ENCODE results near the gene RCL1.

RCL1 gene

GRCh38 chr9:4844056-4844838 is 51.5 kb downstream of the RCL1 start:
- no peak for DNase-seq

DNA sequence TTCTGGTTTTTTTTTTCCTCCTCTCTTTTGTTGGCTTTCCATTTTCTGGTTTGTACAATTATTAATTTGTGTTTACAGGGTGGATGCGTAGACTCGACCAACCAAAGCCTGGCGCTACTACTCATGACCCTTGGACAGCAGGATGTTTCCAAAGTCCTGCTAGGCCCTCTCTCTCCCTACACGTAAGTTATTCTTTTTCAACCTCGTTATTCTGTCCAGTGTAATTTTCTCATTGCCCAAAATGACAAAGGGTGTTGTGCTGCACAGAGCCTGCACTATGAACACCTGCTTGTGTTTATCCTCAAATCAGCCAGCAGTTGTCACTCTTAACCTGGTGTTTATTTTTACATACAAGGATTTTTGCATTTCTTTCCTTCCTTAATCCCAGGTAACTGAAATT is 56.6 kb downstream of the RCL1 start:
- no peak for DNase-seq

GRCh38 chr9:4850603-4851310 is 58.0 kb downstream of the RCL1 start:
- DNase-seq, result no peak

GRCh38 chr9:4852419-4852818 is 59.7 kb downstream of the RCL1 start:
- no peak for DNase-seq

DNA sequence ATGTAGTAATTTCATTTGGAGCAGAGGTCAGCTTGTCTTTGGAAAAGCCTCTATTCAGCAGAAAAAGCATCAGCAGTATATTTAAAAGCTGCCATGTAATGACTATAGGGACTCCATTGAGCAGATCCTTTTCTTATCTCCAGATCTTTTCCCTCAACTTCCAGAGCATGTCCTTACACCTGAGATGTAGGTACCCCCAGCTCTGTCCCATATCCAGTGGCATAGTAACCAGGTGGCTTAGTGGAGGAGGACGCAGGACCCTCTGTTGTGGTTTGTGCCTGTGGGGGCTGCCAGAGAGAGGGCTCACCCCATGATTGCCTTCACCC is 61.5 kb downstream of the RCL1 start:
- no peak for DNase-seq

- no peak for DNase-seq
Measured at GRCh38 chr9:4855841-4856240, 63.1 kb downstream of the RCL1 start.

GRCh38 chr9:4857163-4857810 is 64.5 kb downstream of the RCL1 start:
- DNase-seq, result no peak

- no peak for DNase-seq
Measured at GRCh38 chr9:4859035-4859434, 66.3 kb downstream of the RCL1 start.

DNA sequence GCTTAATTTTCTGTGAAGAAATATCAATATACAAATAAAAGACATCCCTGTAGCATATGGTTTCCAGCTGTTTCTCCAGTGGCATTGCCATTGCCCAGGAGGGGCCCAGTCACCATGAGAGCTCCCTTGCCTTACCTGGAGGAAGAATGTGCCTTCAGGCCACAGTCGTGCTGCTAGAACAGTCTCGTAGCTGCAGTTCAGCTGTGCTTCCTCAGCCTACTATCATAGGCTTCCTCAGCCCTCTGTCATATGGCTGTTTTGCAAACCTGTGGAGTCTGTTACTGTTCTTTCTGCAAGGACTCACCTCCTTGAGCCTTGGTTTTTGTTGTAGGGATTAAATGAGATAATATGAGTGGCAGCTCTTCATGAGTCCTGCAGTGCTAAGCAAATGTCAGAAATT is 67.6 kb downstream of the RCL1 start:
- no peak for DNase-seq

GRCh38 chr9:4861145-4861544 is 68.4 kb downstream of the RCL1 start:
- DNase-seq, result no peak

- no peak for DNase-seq
Measured at GRCh38 chr9:4861736-4862451, 69.2 kb downstream of the RCL1 start.

GRCh38 chr9:4862506-4863250 is 69.9 kb downstream of the RCL1 start:
- DNase-seq, result no peak

DNA sequence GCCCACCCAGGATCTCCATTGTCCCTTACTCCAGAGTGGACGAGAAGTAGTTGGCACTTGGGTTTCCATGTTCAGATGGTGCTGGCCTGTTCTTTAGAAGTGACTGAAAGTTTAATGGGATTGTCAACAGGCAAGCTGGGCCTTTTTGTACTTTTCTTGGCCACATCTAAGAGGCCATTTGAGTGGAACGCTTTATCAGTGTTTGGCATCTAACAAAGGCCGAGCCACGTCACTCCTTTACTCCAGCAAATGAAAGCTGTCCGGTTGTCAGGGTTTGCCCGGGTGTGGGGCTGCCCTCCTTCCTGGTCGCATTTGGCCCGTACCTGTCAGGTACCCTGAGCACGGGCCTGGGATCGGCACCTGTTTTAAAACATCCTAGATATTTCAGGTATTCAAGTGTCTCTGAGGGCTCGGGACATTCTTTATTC is 71.5 kb downstream of the RCL1 start:
- no peak for DNase-seq

DNA sequence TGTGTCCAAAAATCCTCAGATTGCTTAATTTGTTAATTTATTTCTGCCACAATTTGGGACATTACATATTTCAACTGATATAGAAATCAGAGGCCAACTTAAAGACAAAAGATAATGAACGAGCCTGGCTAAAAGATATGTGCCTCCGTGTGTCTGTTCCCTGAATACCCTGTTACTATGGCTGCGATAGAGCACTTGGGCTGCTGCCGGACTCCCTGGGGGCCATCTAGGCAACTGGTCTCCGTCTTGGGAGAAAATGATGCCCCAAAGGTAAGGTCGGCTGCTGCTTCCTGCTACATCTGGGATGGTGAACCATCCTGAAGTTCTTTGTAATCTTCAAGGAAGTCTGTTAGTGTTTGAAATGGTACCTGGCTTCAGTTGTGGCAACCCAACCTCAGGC is 72.0 kb downstream of the RCL1 start:
- DNase-seq, result no peak

GRCh38 chr9:4865681-4866080 is 72.9 kb downstream of the RCL1 start:
- DNase-seq, result peak; percentile 4

GRCh38 chr9:4866239-4866969 is 73.7 kb downstream of the RCL1 start:
- no peak for DNase-seq

GRCh38 chr9:4873066-4873465 is 80.3 kb downstream of the RCL1 start:
- DNase-seq, result no peak

GRCh38 chr9:4875559-4875958 is 82.8 kb downstream of the RCL1 start:
- no peak for DNase-seq

- DNase-seq, result no peak
Measured at GRCh38 chr9:4879115-4879558, 86.4 kb downstream of the RCL1 start.

GRCh38 chr9:4883326-4883873 is 90.7 kb downstream of the RCL1 start:
- no peak for DNase-seq

GRCh38 chr9:4886698-4887097 is 94.0 kb downstream of the RCL1 start:
- DNase-seq, result no peak

GRCh38 chr9:4887556-4887955 is 94.8 kb downstream of the RCL1 start:
- DNase-seq, result no peak

All from activated naive CD4-positive, alpha-beta T cell treated with Interleukin-2 at 50 U/mL for 16 hours (primary cell).